Heart left ventricle (tissue), 13 donors: Measurements from ENCODE around the gene XIRP2.

Experiments
- POLR2A ChIP-seq, 2 donors: fragments of 450-650 bp; IDR thresholded peaks; one replicate each; pipeline ENCODE4 v1.6.1; 2017; ENCODE audit warnings: antibody characterized with exemption in 2 of 2, mild to moderate bottlenecking in 2 of 2, moderate library complexity in 2 of 2
- TF ChIP-seq, protein P1 (sequence below), 12 donors: fragments of 200-600 bp; sonication (generic) in 4 of 12; IDR thresholded peaks; one replicate each; pipeline versions ENCODE4 v1.5.0 to v1.8.0; 2018 to 2022; ENCODE audit warnings: antibody characterized with exemption in 12 of 12, mild to moderate bottlenecking in 5 of 12
- donor health status: ischemic (EF 13 %, LVEDD 7.1; RV severe dilation, severe dysfunction).
- donor health status: DM: no; HTN: yes; CAD: no.
- donor health status: DM: no; HTN: no; CAD: no.
- donor health status: ischemic (EF 25% LVEDD 6.9; RV normal size, moderate dysfunction).
- donor health status: ischemic (EF 25% LVEDD 5.7; RV mildly dilated, moderate dysfunction).
- donor health status: ischemic (EF 35%, LVEDD 5.7; RV mildly dilated, moderate dysfunction).
- donor health status: nonischemic (EF 11% LVEDD 7.7; RV severe dilation, severe dysfunction).
- donor health status: DM: yes; HTN: yes; CAD: no.
- donor health status: PGD.
- donor health status: ischemic (EF 29% LVEDD 5.4; RV normal size, mild dysfunction).
- donor health status: nonischemic (EF 23%, LVEDD 6.1; RV moderate dilation, normal function).

- TF ChIP-seq, protein P1, sequence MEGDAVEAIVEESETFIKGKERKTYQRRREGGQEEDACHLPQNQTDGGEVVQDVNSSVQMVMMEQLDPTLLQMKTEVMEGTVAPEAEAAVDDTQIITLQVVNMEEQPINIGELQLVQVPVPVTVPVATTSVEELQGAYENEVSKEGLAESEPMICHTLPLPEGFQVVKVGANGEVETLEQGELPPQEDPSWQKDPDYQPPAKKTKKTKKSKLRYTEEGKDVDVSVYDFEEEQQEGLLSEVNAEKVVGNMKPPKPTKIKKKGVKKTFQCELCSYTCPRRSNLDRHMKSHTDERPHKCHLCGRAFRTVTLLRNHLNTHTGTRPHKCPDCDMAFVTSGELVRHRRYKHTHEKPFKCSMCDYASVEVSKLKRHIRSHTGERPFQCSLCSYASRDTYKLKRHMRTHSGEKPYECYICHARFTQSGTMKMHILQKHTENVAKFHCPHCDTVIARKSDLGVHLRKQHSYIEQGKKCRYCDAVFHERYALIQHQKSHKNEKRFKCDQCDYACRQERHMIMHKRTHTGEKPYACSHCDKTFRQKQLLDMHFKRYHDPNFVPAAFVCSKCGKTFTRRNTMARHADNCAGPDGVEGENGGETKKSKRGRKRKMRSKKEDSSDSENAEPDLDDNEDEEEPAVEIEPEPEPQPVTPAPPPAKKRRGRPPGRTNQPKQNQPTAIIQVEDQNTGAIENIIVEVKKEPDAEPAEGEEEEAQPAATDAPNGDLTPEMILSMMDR (IDR thresholded peaks at IDR 0.05) = no peak
- TF ChIP-seq POLR2A (IDR thresholded peaks at IDR 0.05) = no peak
Measured at GRCh38 chr2:167265722-167266121, 377.4 kb downstream of the XIRP2 start.
